K562 (cell line): ENCODE measurements around the gene ZMYM4. TPM values are rescaled to one million over a fixed set of nuclear protein-coding genes. Genes with fewer than 3 reads are reported as not detected.

Source experiments
- CBX2 ChIP-seq: fragments of 200-600 bp; sonication (generic); IDR thresholded peaks from one replicate; pipeline ENCODE4 v1.6.1; 2012; ENCODE audit warnings: mild to moderate bottlenecking, low read length, inconsistent platforms; ENCODE audit not compliant: insufficient read depth, poor library complexity, severe bottlenecking
- HNRNPK ChIP-seq: fragments of 200-400 bp; formaldehyde crosslinking; IDR thresholded peaks from one replicate; pipeline ENCODE4 v1.6.1; 2018; ENCODE audit warnings: mild to moderate bottlenecking, low read depth, low read length; ENCODE audit not compliant: poor library complexity, severe bottlenecking
- HOXB6 ChIP-seq: fragments of 250-450 bp; sonication (Bioruptor Pico); IDR thresholded peaks from 2 replicates; pipeline ENCODE4 v1.5.1; 2022; ENCODE audit warnings: mild to moderate bottlenecking, borderline replicate concordance
- MIER1 ChIP-seq: fragments of 450-650 bp; IDR thresholded peaks from 2 replicates; pipeline ENCODE4 v1.6.1; 2016; ENCODE audit warnings: antibody characterized with exemption, mild to moderate bottlenecking, low read depth
- PML ChIP-seq: IDR thresholded peaks from 2 replicates; pipeline ENCODE4 v1.6.1; 2012; ENCODE audit warnings: low read length, inconsistent platforms
- SIN3A ChIP-seq, 2 experiments: fragments of 150-350 bp in 1 of 2; IDR thresholded peaks; 2 replicates each; pipeline ENCODE4 v1.6.1; 2011 to 2016; ENCODE audit warnings: borderline replicate concordance in 2 of 2, low read depth in 2 of 2, low read length in 2 of 2, mild to moderate bottlenecking in 2 of 2, moderate library complexity in 2 of 2; ENCODE audit not compliant: control insufficient read depth in 1 of 2
- SMARCB1 ChIP-seq: IDR thresholded peaks from 2 replicates; pipeline ENCODE4 v1.6.1; 2011; ENCODE audit warnings: improper control_type of control experiment, low read depth; ENCODE audit not compliant: insufficient read length
- TEAD4 ChIP-seq, 2 experiments: sonication (generic) in 1 of 2; formaldehyde crosslinking in 1 of 2; IDR thresholded peaks; 2 replicates each; pipeline versions ENCODE4 v1.6.1 to v1.8.0; 2012 to 2022; ENCODE audit warnings: borderline replicate concordance in 1 of 2, inconsistent platforms in 1 of 2, low read length in 1 of 2, mild to moderate bottlenecking in 1 of 2, missing genetic modification reagents in 1 of 2
- ZFP1 ChIP-seq: fragments of 450-650 bp; formaldehyde crosslinking; IDR thresholded peaks from 2 replicates; pipeline ENCODE4 v1.4.0; 2020; ENCODE audit warnings: mild to moderate bottlenecking, mixed read lengths
- ZNF212 ChIP-seq: fragments of 450-650 bp; formaldehyde crosslinking; IDR thresholded peaks from 2 replicates; pipeline ENCODE4 v1.4.0; 2020; ENCODE audit warnings: mild to moderate bottlenecking
- ZNF384 ChIP-seq: IDR thresholded peaks from 2 replicates; pipeline ENCODE4 v1.6.1; 2012; ENCODE audit warnings: low read depth, low read length, improper control_type of control experiment
- ZNF41 ChIP-seq: fragments of 250-450 bp; sonication (Bioruptor Pico); conservative IDR thresholded peaks from 2 replicates; pipeline ENCODE4 v1.4.0; 2020; ENCODE audit warnings: mild to moderate bottlenecking
- ZNF695 ChIP-seq: fragments of 450-650 bp; formaldehyde crosslinking; IDR thresholded peaks from 2 replicates; pipeline ENCODE4 v1.4.0; 2020; ENCODE audit warnings: mild to moderate bottlenecking, moderate library complexity
- ZNF707 ChIP-seq: fragments of 250-450 bp; sonication (Bioruptor Pico); conservative IDR thresholded peaks from 2 replicates; pipeline ENCODE4 v1.8.0; 2022; ENCODE audit warnings: inconsistent platforms, mild to moderate bottlenecking, moderate library complexity
- ZNF717 ChIP-seq: fragments of 250-450 bp; sonication (Bioruptor Pico); IDR thresholded peaks from 2 replicates; pipeline ENCODE4 v1.5.0; 2021
- ZNF778 ChIP-seq: fragments of 450-650 bp; formaldehyde crosslinking; IDR thresholded peaks from 2 replicates; pipeline ENCODE4 v1.4.0; 2020; ENCODE audit warnings: mild to moderate bottlenecking, moderate library complexity
- ZNF785 ChIP-seq: fragments of 250-450 bp; sonication (Bioruptor Pico); IDR thresholded peaks from 2 replicates; pipeline ENCODE4 v1.4.0; 2020; ENCODE audit warnings: mild to moderate bottlenecking
- polyA plus RNA-seq, 8 experiments: library from polyadenylated mRNA; depleted of rRNA in 4 of 8; stranded (reverse) in 5 of 8; unstranded in 3 of 8; fragments of >200 nt; fragmentation: Nextera tagmentation in 2 of 8; fragmentation: Illumina TruSeq in 1 of 8; extraction: Ambion mirVana in 2 of 8; extraction: Trizol in 1 of 8; gene quantifications; 2 replicates each; pipeline versions ENCODE4 v1.2.1 to v1.2.3, GENCODE V29; 2011 to 2014; ENCODE audit warnings: inconsistent platforms in 1 of 8, missing spikeins in 1 of 8
- total RNA-seq, 7 experiments: library from RNA; depleted of rRNA in 6 of 7; stranded (reverse); fragments of >200 nt in 6 of 7; fragmentation: Illumina TruSeq in 2 of 7; extraction: Trizol in 2 of 7; gene quantifications; 2 replicates each; pipeline versions ENCODE4 v1.2.1 to v1.2.3, GENCODE V29; 2011 to 2021; ENCODE audit warnings: low replicate concordance in 1 of 7
- TF ChIP-seq, protein P1 (sequence below), 2 experiments: fragments of 450-650 bp in 1 of 2; IDR thresholded peaks; 2 replicates each; pipeline ENCODE4 v1.6.1; 2011 to 2017; ENCODE audit warnings: low read depth in 2 of 2, antibody characterized with exemption in 1 of 2, borderline replicate concordance in 1 of 2, low read length in 1 of 2, mild to moderate bottlenecking in 1 of 2, mixed read lengths in 1 of 2; ENCODE audit not compliant: control insufficient read depth in 1 of 2
- TF ChIP-seq, protein P2 (sequence below): fragments of 250-450 bp; sonication (Bioruptor Pico); IDR thresholded peaks from 2 replicates; pipeline ENCODE4 v1.6.1; 2021; ENCODE audit warnings: mild to moderate bottlenecking
- TF ChIP-seq, protein P3 (sequence below): IDR thresholded peaks from 3 replicates; pipeline ENCODE4 v1.6.1; 2011; ENCODE audit warnings: borderline replicate concordance, mild to moderate bottlenecking, moderate library complexity; ENCODE audit not compliant: insufficient read length; ENCODE audit errors: extremely low read depth
- TF ChIP-seq, protein P4 (sequence below): fragments of 450-650 bp; IDR thresholded peaks from 2 replicates; pipeline ENCODE4 v1.6.1; 2016; ENCODE audit warnings: antibody characterized with exemption

ZMYM4 gene
- total and polyA plus RNA-seq, 9 of the 15 experiments (the other 6 are each of a cell fraction or from before 2014, with no cell fraction given): 15.2 to 77.2 (median 63.3) TPM

DNA sequence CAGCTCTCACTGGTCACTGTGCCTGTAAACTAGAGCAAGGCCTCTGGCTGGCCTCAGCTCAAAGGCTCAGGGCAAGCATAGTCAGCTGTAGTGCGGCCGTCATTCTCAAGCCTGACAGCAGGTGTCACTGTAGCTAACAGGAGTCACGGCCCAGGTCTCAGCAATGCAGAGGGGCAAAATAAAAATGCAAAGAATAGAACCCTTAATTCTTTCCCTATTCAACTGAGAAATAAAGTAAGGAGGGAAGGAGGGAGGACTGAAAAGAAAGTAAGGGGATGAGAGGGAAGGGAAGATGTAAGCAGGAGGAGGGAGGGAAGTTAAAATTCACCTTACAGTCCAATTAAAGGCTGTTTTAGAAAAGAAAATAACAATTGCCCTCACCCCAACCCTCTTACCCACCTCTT, 182.6 kb downstream of the ZMYM4 start (continued):
- TF ChIP-seq ZNF707 (CRISPR knock-in tag) (no peak), ZNF41 (CRISPR knock-in tag) (no peak), SMARCB1 (no peak), ZNF717 (CRISPR knock-in tag) (no peak), PML (no peak), MIER1 (no peak), HNRNPK (no peak), HOXB6 (CRISPR knock-in tag) (no peak), ZNF384 (no peak), CBX2 (no peak), ZNF695 (CRISPR knock-in tag) (no peak), ZFP1 (CRISPR knock-in tag) (no peak), ZNF785 (CRISPR knock-in tag) (no peak), ZNF778 (no peak), TEAD4 (IDR thresholded peaks at IDR 0.05; ENCODE audit: low read length) (0 out of 2 replicates have a peak, but pooled peaks have one; percentile 11), TEAD4 (CRISPR knock-in tag; IDR thresholded peaks at IDR 0.05; ENCODE audit: borderline replicate concordance) (no peak), ZNF212 (CRISPR knock-in tag) (no peak), SIN3A (IDR thresholded peaks at IDR 0.05; ENCODE audit: borderline replicate concordance in 2 of 2, control insufficient read depth in 1 of 2, low read depth in 2 of 2, low read length in 2 of 2) (no peak)
- TF ChIP-seq, protein P1, sequence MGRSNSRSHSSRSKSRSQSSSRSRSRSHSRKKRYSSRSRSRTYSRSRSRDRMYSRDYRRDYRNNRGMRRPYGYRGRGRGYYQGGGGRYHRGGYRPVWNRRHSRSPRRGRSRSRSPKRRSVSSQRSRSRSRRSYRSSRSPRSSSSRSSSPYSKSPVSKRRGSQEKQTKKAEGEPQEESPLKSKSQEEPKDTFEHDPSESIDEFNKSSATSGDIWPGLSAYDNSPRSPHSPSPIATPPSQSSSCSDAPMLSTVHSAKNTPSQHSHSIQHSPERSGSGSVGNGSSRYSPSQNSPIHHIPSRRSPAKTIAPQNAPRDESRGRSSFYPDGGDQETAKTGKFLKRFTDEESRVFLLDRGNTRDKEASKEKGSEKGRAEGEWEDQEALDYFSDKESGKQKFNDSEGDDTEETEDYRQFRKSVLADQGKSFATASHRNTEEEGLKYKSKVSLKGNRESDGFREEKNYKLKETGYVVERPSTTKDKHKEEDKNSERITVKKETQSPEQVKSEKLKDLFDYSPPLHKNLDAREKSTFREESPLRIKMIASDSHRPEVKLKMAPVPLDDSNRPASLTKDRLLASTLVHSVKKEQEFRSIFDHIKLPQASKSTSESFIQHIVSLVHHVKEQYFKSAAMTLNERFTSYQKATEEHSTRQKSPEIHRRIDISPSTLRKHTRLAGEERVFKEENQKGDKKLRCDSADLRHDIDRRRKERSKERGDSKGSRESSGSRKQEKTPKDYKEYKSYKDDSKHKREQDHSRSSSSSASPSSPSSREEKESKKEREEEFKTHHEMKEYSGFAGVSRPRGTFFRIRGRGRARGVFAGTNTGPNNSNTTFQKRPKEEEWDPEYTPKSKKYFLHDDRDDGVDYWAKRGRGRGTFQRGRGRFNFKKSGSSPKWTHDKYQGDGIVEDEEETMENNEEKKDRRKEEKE (IDR thresholded peaks at IDR 0.05; ENCODE audit: borderline replicate concordance in 1 of 2, control insufficient read depth in 1 of 2, low read depth in 2 of 2, low read length in 1 of 2): no peak
- TF ChIP-seq, protein P2, sequence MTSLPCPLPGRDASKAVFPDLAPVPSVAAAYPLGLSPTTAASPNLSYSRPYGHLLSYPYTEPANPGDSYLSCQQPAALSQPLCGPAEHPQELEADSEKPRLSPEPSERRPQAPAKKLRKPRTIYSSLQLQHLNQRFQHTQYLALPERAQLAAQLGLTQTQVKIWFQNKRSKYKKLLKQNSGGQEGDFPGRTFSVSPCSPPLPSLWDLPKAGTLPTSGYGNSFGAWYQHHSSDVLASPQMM (CRISPR knock-in tag): no peak
- TF ChIP-seq, protein P3, sequence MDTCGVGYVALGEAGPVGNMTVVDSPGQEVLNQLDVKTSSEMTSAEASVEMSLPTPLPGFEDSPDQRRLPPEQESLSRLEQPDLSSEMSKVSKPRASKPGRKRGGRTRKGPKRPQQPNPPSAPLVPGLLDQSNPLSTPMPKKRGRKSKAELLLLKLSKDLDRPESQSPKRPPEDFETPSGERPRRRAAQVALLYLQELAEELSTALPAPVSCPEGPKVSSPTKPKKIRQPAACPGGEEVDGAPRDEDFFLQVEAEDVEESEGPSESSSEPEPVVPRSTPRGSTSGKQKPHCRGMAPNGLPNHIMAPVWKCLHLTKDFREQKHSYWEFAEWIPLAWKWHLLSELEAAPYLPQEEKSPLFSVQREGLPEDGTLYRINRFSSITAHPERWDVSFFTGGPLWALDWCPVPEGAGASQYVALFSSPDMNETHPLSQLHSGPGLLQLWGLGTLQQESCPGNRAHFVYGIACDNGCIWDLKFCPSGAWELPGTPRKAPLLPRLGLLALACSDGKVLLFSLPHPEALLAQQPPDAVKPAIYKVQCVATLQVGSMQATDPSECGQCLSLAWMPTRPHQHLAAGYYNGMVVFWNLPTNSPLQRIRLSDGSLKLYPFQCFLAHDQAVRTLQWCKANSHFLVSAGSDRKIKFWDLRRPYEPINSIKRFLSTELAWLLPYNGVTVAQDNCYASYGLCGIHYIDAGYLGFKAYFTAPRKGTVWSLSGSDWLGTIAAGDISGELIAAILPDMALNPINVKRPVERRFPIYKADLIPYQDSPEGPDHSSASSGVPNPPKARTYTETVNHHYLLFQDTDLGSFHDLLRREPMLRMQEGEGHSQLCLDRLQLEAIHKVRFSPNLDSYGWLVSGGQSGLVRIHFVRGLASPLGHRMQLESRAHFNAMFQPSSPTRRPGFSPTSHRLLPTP: no peak
- TF ChIP-seq, protein P4, sequence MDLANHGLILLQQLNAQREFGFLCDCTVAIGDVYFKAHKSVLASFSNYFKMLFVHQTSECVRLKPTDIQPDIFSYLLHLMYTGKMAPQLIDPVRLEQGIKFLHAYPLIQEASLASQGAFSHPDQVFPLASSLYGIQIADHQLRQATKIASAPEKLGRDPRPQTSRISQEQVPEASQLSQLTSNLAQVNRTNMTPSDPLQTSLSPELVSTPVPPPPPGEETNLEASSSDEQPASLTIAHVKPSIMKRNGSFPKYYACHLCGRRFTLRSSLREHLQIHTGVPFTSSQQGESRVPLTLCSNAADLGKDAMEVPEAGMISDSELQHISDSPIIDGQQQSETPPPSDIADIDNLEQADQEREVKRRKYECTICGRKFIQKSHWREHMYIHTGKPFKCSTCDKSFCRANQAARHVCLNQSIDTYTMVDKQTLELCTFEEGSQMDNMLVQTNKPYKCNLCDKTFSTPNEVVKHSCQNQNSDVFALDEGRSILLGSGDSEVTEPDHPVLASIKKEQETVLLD: no peak
